SK-N-SH (cell line): ENCODE results near the gene L3MBTL1. TPM values are rescaled to one million over a fixed set of nuclear protein-coding genes. Genes with fewer than 3 reads are reported as not detected.

Experiments
- CTCF ChIA-PET: fragments of 300-600, 350-600 bp; formaldehyde crosslinking; extraction: SDS; loops from one replicate; lab custom pipeline; 2021; lab: Yijun Ruan, JAX
- POLR2A ChIA-PET: fragments of 350-600 bp; sonication (Branson Sonifier 250); formaldehyde crosslinking; extraction: SDS; loops from one replicate; lab custom pipeline; 2020; ENCODE audit warnings: antibody characterized with exemption, inconsistent platforms; lab: Yijun Ruan, JAX
- DNase-seq: peaks from one replicate; pipeline ENCODE4 v3.0.0; 2012
- H2AFZ ChIP-seq: fragments of 200-600 bp; sonication (generic); 2 replicates; pipeline ENCODE4 v1.8.1; 2016; ENCODE audit warnings: antibody characterized with exemption, mild to moderate bottlenecking, low read depth
- H3F3A ChIP-seq: fragments of 200-600 bp; sonication (generic); replicated peaks from 2 replicates; pipeline ENCODE3; 2016; ENCODE audit warnings: antibody characterized with exemption, mild to moderate bottlenecking; ENCODE audit not compliant: insufficient read depth
- H3K27ac ChIP-seq, 2 experiments: fragments of 200-500 bp in 1 of 2; fragments of 200-600 bp in 1 of 2; sonication (Bioruptor generic) in 1 of 2; sonication (generic), shearing (Covaris generic) in 1 of 2; 2 replicates each; pipeline versions ENCODE4 v1.5.1 to v1.6.1; 2014 to 2016; ENCODE audit warnings: low read depth in 2 of 2, inconsistent platforms in 1 of 2, low read length in 1 of 2, mild to moderate bottlenecking in 1 of 2, mixed read lengths in 1 of 2
- H3K27me3 ChIP-seq: fragments of 200-600 bp; sonication (generic), shearing (Covaris generic); 2 replicates; pipeline ENCODE4 v1.6.1; 2016; ENCODE audit warnings: mixed run types; ENCODE audit not compliant: insufficient read depth
- H3K36me3 ChIP-seq, 2 experiments: fragments of 200-500 bp in 1 of 2; fragments of 200-600 bp in 1 of 2; sonication (Bioruptor generic) in 1 of 2; sonication (generic) in 1 of 2; replicated peaks in 1 of 2; 2 replicates each; pipeline versions ENCODE3 to v1.5.1; 2014 to 2016; ENCODE audit warnings: low read length in 1 of 2, mild to moderate bottlenecking in 1 of 2; ENCODE audit not compliant: insufficient read depth in 2 of 2, control insufficient read depth in 1 of 2
- H3K4me1 ChIP-seq, 2 experiments: fragments of 200-500 bp in 1 of 2; fragments of 200-600 bp in 1 of 2; sonication (Bioruptor generic) in 1 of 2; sonication (generic), shearing (Covaris generic) in 1 of 2; 2 replicates each; pipeline versions ENCODE4 v1.5.1 to v1.6.1; 2014 to 2016; ENCODE audit warnings: low read depth in 1 of 2, low read length in 1 of 2, mixed run types in 1 of 2; ENCODE audit not compliant: insufficient read depth in 2 of 2, control insufficient read depth in 1 of 2
- H3K4me2 ChIP-seq: fragments of 200-600 bp; sonication (generic), shearing (Covaris generic); 2 replicates; pipeline ENCODE4 v1.6.1; 2017; ENCODE audit warnings: mixed run types
- H3K4me3 ChIP-seq, 2 experiments: fragments of 200-500 bp in 1 of 2; fragments of 200-600 bp in 1 of 2; sonication (Bioruptor generic) in 1 of 2; sonication (generic), shearing (Covaris generic) in 1 of 2; 2 replicates each; pipeline versions ENCODE4 v1.5.1 to v1.8.1; 2014 to 2016; ENCODE audit warnings: low read depth in 2 of 2, inconsistent platforms in 1 of 2, low read length in 1 of 2, mild to moderate bottlenecking in 1 of 2, mixed read lengths in 1 of 2, moderate library complexity in 1 of 2
- H3K79me2 ChIP-seq: fragments of 200-600 bp; sonication (generic); 2 replicates; pipeline ENCODE4 v1.8.1; 2017; ENCODE audit warnings: mild to moderate bottlenecking; ENCODE audit not compliant: insufficient read depth
- H3K9ac ChIP-seq: fragments of 200-600 bp; sonication (generic); 2 replicates; pipeline ENCODE4 v1.6.1; 2017; ENCODE audit warnings: mixed run types
- H3K9me2 ChIP-seq: fragments of 200-600 bp; sonication (generic); 2 replicates; pipeline ENCODE4 v1.6.1; 2017; ENCODE audit warnings: mixed run types
- H3K9me3 ChIP-seq: fragments of 200-600 bp; sonication (generic); 2 replicates; pipeline ENCODE4 v1.6.1; 2017; ENCODE audit warnings: mixed run types, mild to moderate bottlenecking, moderate library complexity
- H4K20me1 ChIP-seq: fragments of 200-600 bp; sonication (generic); 2 replicates; pipeline ENCODE4 v1.6.1; 2017; ENCODE audit warnings: mild to moderate bottlenecking, mixed run types; ENCODE audit not compliant: insufficient read depth
- FOXJ3 ChIP-seq: sonication (generic); formaldehyde crosslinking; IDR thresholded peaks from 2 replicates; pipeline ENCODE4 v1.5.1; 2020; ENCODE audit warnings: mild to moderate bottlenecking, missing genetic modification reagents
- FOXM1 ChIP-seq: IDR thresholded peaks from 2 replicates; pipeline ENCODE4 v1.4.0; 2012; ENCODE audit warnings: low read depth, mild to moderate bottlenecking
- JUND ChIP-seq: IDR thresholded peaks from 2 replicates; pipeline ENCODE4 v1.4.0; 2012
- MEF2A ChIP-seq: IDR thresholded peaks from 2 replicates; pipeline ENCODE4 v1.4.0; 2012; ENCODE audit warnings: low read depth, borderline replicate concordance
- NFIC ChIP-seq: IDR thresholded peaks from 2 replicates; pipeline ENCODE4 v1.4.0; 2012; ENCODE audit warnings: borderline replicate concordance
- POLR2AphosphoS5 ChIP-seq: IDR thresholded peaks from 2 replicates; pipeline ENCODE4 v1.6.1; 2012; ENCODE audit warnings: low read depth, low read length
- RCOR1 ChIP-seq: fragments of 150-350 bp; IDR thresholded peaks from 2 replicates; pipeline ENCODE4 v1.6.1; 2017; ENCODE audit warnings: antibody characterized with exemption, low read length
- RFX5 ChIP-seq: IDR thresholded peaks from 2 replicates; pipeline ENCODE4 v1.6.1; 2012; ENCODE audit warnings: mild to moderate bottlenecking, improper control_type of control experiment, low read length
- SMC3 ChIP-seq: IDR thresholded peaks from 2 replicates; pipeline ENCODE4 v1.6.1; 2012; ENCODE audit warnings: low read depth, low read length, improper control_type of control experiment
- TEAD4 ChIP-seq: IDR thresholded peaks from 2 replicates; pipeline ENCODE4 v1.4.0; 2012; ENCODE audit warnings: mild to moderate bottlenecking, borderline replicate concordance; ENCODE audit not compliant: insufficient read depth
- WGBS: methylation state at CpG from one replicate; pipeline ENCODE4 v1.1.6; 2017; ENCODE audit warnings: low lambda C conversion rate; 5-methylcytosine and 5-hydroxymethylcytosine counted together
- polyA plus RNA-seq, 3 experiments: library from polyadenylated mRNA; depleted of rRNA; stranded (reverse); fragments of >200 nt; gene quantifications; 2 replicates each; pipeline ENCODE4 v1.2.3, GENCODE V29; 2012
- TF ChIP-seq, protein P1 (sequence below): IDR thresholded peaks from 2 replicates; pipeline ENCODE4 v1.4.0; 2012; ENCODE audit warnings: low read depth, borderline replicate concordance
- TF ChIP-seq, protein P2 (sequence below): fragments of 150-350 bp; IDR thresholded peaks from 2 replicates; pipeline ENCODE4 v1.6.1; 2017; ENCODE audit warnings: antibody characterized with exemption, low read length, low read depth, borderline replicate concordance
- TF ChIP-seq, protein P3 (sequence below): IDR thresholded peaks from 2 replicates; pipeline ENCODE4 v1.6.1; 2012; ENCODE audit warnings: mild to moderate bottlenecking, low read depth, low read length, moderate library complexity
- TF ChIP-seq, protein P4 (sequence below): fragments of 200-600 bp; sonication (generic); IDR thresholded peaks from 2 replicates; pipeline ENCODE4 v1.6.1; 2017; ENCODE audit warnings: antibody characterized with exemption, mild to moderate bottlenecking, moderate library complexity

L3MBTL1 gene
- polyA plus RNA-seq, 1 of the 3 experiments (the other 2 are of a cell fraction) = 8.9 TPM

DNA sequence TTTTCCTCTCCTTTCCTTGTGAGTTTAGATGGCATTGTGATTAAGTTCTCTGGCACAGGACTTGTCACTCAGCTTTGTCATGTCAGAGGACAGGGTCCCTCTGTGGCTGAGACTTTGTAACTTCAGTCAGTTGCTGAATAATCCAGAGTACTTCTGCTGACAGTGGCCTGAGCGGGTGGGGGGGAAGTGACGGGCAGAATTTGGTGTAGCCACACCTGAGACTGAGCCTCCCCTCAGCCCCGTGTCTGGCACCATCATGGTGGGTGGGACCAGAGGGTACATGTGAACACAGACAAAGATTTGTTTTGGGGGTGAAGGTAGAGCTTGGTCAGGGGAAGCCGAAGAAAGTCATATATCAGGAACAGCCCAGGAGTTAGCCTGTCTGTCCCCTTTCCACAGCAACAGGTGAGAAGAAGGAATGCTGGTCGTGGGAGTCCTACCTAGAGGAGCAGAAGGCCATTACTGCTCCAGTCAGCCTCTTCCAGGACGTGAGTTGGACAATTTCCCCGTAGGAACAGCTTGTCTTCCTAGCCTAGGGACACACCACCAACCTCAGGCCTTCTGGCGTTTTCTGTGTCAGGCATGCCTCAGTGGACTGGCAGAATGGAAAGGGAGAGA is 20.9 kb downstream of the L3MBTL1 start:
- no peaks in the 10 kb centered on the region for H3F3A ChIP-seq
- no peak overlapping the region for H2AFZ ChIP-seq
- H3K27me3 ChIP-seq = no peaks in the 10 kb centered on the region
- no peaks in the 10 kb centered on the region for H3K36me3 ChIP-seq
- no peaks in the 10 kb centered on the region for H4K20me1 ChIP-seq
- no peak for DNase-seq
- peaks cover 0 to 10% of the 10 kb centered on the region in 2 experiments; a peak in 1 of 4 replicates for H3K4me1 ChIP-seq
- no peaks in the 10 kb centered on the region for H3K9me2 ChIP-seq
- POLR2A ChIA-PET = interaction anchor here (1.0 kb wide), 1 partner anchor 14 kb away, joined by 4 read pairs; no protein-coding TSS in a partner anchor
- H3K4me2 ChIP-seq = no peak overlapping the region
- no peaks in the 10 kb centered on the region for H3K9me3 ChIP-seq
- CTCF ChIA-PET = interaction anchor here (1.2 to 5.4 kb wide), 2 partner anchors 10 to 163 kb away, joined by 5 to 54 read pairs; no protein-coding TSS in a partner anchor
- 74% methylated on average over 8 of the region's 8 CpGs for WGBS
- TF ChIP-seq, protein P1, sequence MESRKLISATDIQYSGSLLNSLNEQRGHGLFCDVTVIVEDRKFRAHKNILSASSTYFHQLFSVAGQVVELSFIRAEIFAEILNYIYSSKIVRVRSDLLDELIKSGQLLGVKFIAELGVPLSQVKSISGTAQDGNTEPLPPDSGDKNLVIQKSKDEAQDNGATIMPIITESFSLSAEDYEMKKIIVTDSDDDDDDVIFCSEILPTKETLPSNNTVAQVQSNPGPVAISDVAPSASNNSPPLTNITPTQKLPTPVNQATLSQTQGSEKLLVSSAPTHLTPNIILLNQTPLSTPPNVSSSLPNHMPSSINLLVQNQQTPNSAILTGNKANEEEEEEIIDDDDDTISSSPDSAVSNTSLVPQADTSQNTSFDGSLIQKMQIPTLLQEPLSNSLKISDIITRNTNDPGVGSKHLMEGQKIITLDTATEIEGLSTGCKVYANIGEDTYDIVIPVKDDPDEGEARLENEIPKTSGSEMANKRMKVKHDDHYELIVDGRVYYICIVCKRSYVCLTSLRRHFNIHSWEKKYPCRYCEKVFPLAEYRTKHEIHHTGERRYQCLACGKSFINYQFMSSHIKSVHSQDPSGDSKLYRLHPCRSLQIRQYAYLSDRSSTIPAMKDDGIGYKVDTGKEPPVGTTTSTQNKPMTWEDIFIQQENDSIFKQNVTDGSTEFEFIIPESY = no peak
- TF ChIP-seq RCOR1 (no peak), FOXJ3 (CRISPR knock-in tag) (no peak), RFX5 (no peak), JUND (no peak), NFIC (no peak), FOXM1 (no peak), TEAD4 (no peak), MEF2A (no peak), SMC3 (no peak), POLR2AphosphoS5 (no peak)
- TF ChIP-seq, protein P2, sequence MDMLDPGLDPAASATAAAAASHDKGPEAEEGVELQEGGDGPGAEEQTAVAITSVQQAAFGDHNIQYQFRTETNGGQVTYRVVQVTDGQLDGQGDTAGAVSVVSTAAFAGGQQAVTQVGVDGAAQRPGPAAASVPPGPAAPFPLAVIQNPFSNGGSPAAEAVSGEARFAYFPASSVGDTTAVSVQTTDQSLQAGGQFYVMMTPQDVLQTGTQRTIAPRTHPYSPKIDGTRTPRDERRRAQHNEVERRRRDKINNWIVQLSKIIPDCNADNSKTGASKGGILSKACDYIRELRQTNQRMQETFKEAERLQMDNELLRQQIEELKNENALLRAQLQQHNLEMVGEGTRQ = no peak
- TF ChIP-seq, protein P3, sequence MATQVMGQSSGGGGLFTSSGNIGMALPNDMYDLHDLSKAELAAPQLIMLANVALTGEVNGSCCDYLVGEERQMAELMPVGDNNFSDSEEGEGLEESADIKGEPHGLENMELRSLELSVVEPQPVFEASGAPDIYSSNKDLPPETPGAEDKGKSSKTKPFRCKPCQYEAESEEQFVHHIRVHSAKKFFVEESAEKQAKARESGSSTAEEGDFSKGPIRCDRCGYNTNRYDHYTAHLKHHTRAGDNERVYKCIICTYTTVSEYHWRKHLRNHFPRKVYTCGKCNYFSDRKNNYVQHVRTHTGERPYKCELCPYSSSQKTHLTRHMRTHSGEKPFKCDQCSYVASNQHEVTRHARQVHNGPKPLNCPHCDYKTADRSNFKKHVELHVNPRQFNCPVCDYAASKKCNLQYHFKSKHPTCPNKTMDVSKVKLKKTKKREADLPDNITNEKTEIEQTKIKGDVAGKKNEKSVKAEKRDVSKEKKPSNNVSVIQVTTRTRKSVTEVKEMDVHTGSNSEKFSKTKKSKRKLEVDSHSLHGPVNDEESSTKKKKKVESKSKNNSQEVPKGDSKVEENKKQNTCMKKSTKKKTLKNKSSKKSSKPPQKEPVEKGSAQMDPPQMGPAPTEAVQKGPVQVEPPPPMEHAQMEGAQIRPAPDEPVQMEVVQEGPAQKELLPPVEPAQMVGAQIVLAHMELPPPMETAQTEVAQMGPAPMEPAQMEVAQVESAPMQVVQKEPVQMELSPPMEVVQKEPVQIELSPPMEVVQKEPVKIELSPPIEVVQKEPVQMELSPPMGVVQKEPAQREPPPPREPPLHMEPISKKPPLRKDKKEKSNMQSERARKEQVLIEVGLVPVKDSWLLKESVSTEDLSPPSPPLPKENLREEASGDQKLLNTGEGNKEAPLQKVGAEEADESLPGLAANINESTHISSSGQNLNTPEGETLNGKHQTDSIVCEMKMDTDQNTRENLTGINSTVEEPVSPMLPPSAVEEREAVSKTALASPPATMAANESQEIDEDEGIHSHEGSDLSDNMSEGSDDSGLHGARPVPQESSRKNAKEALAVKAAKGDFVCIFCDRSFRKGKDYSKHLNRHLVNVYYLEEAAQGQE = no peak
- TF ChIP-seq, protein P4, sequence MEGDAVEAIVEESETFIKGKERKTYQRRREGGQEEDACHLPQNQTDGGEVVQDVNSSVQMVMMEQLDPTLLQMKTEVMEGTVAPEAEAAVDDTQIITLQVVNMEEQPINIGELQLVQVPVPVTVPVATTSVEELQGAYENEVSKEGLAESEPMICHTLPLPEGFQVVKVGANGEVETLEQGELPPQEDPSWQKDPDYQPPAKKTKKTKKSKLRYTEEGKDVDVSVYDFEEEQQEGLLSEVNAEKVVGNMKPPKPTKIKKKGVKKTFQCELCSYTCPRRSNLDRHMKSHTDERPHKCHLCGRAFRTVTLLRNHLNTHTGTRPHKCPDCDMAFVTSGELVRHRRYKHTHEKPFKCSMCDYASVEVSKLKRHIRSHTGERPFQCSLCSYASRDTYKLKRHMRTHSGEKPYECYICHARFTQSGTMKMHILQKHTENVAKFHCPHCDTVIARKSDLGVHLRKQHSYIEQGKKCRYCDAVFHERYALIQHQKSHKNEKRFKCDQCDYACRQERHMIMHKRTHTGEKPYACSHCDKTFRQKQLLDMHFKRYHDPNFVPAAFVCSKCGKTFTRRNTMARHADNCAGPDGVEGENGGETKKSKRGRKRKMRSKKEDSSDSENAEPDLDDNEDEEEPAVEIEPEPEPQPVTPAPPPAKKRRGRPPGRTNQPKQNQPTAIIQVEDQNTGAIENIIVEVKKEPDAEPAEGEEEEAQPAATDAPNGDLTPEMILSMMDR = no peak
- no peak overlapping the region for H3K27ac ChIP-seq
- no peak overlapping the region for H3K9ac ChIP-seq
- no peaks in the 10 kb centered on the region for H3K79me2 ChIP-seq
- H3K4me3 ChIP-seq = no peak overlapping the region
